SK-N-SH treated with all-trans-retinoic acid at 6 μM for 48 hours (cell line): ENCODE results near the gene PCMTD2.

Experiments used
- ATAC-seq: fragments of 200-7000 bp; cut with Tn5 transposase; 3 replicates; pipeline ENCODE4 v1.9.1; 2020; ENCODE audit warnings: mild to moderate bottlenecking, moderate library complexity
- ARNTL ChIP-seq: fragments of 450-650 bp; formaldehyde crosslinking; IDR thresholded peaks from 2 replicates; pipeline ENCODE4 v1.5.0; 2020; ENCODE audit warnings: low read depth, mild to moderate bottlenecking, moderate library complexity, borderline replicate concordance
- BACH2 ChIP-seq: fragments of 250-450 bp; sonication (Bioruptor Pico); IDR thresholded peaks from 2 replicates; pipeline ENCODE4 v1.9.0; 2021; ENCODE audit warnings: mild to moderate bottlenecking, borderline replicate concordance
- CREB5 ChIP-seq: fragments of 250-450 bp; sonication (Bioruptor Pico); IDR thresholded peaks from 2 replicates; pipeline ENCODE4 v1.5.1; 2020; ENCODE audit warnings: low read depth, mild to moderate bottlenecking, moderate library complexity
- CSDC2 ChIP-seq: fragments of 250-450 bp; sonication (Bioruptor Pico); IDR thresholded peaks from 2 replicates; pipeline ENCODE4 v1.5.0; 2020; ENCODE audit warnings: mild to moderate bottlenecking, moderate library complexity
- CSRNP3 ChIP-seq: fragments of 250-450 bp; sonication (Bioruptor Pico); IDR thresholded peaks from 2 replicates; pipeline ENCODE4 v1.5.1; 2021; ENCODE audit warnings: mild to moderate bottlenecking, moderate library complexity
- ESRRG ChIP-seq: fragments of 250-450 bp; sonication (Bioruptor Pico); IDR thresholded peaks from 2 replicates; pipeline ENCODE4 v1.6.1; 2021; ENCODE audit warnings: mild to moderate bottlenecking
- GLIS3 ChIP-seq: fragments of 250-450 bp; sonication (Bioruptor Pico); IDR thresholded peaks from 2 replicates; pipeline ENCODE4 v1.5.0; 2020; ENCODE audit warnings: mild to moderate bottlenecking, moderate library complexity
- ISL1 ChIP-seq: fragments of 250-450 bp; sonication (Bioruptor Pico); IDR thresholded peaks from 2 replicates; pipeline ENCODE4 v2.1.2; 2022; ENCODE audit warnings: mild to moderate bottlenecking, moderate library complexity
- PPARA ChIP-seq: fragments of 250-450 bp; sonication (Bioruptor Pico); IDR thresholded peaks from 2 replicates; pipeline ENCODE4 v1.5.0; 2020; ENCODE audit warnings: mild to moderate bottlenecking, borderline replicate concordance
- RARB ChIP-seq: fragments of 250-450 bp; sonication (Bioruptor Pico); IDR thresholded peaks from 2 replicates; pipeline ENCODE4 v1.8.0; 2021; ENCODE audit warnings: mild to moderate bottlenecking, moderate library complexity
- SNAI2 ChIP-seq: fragments of 250-450 bp; sonication (Bioruptor Pico); IDR thresholded peaks from 2 replicates; pipeline ENCODE4 v1.5.0; 2020; ENCODE audit warnings: mild to moderate bottlenecking, moderate library complexity
- TCF4 ChIP-seq: fragments of 250-450 bp; sonication (Bioruptor Pico); IDR thresholded peaks from 2 replicates; pipeline ENCODE4 v1.8.0; 2021; ENCODE audit warnings: mild to moderate bottlenecking, moderate library complexity, borderline replicate concordance
- ZC3H10 ChIP-seq: fragments of 250-450 bp; sonication (Bioruptor Pico); IDR thresholded peaks from 2 replicates; pipeline ENCODE4 v1.5.1; 2021; ENCODE audit warnings: mild to moderate bottlenecking, moderate library complexity
- ZFP3 ChIP-seq: fragments of 250-450 bp; sonication (Bioruptor Pico); IDR thresholded peaks from 2 replicates; pipeline ENCODE4 v1.5.0; 2020; ENCODE audit warnings: mild to moderate bottlenecking, moderate library complexity
- ZNF565 ChIP-seq: fragments of 450-650 bp; formaldehyde crosslinking; conservative IDR thresholded peaks from 2 replicates; pipeline ENCODE4 v1.5.0; 2020; ENCODE audit warnings: low read depth, mild to moderate bottlenecking, moderate library complexity
- ZNF8 ChIP-seq: fragments of 450-650 bp; formaldehyde crosslinking; IDR thresholded peaks from 2 replicates; pipeline ENCODE4 v1.5.0; 2020; ENCODE audit warnings: mild to moderate bottlenecking, moderate library complexity
- TF ChIP-seq, protein P1 (sequence below): fragments of 250-450 bp; sonication (Bioruptor Pico); IDR thresholded peaks from 2 replicates; pipeline ENCODE4 v1.8.0; 2021; ENCODE audit warnings: low read depth, mild to moderate bottlenecking, moderate library complexity, borderline replicate concordance
- TF ChIP-seq, protein P2 (sequence below): fragments of 250-450 bp; sonication (Bioruptor Pico); IDR thresholded peaks from 2 replicates; pipeline ENCODE4 v1.5.0; 2020; ENCODE audit warnings: mild to moderate bottlenecking, moderate library complexity

The PCMTD2 gene

DNA sequence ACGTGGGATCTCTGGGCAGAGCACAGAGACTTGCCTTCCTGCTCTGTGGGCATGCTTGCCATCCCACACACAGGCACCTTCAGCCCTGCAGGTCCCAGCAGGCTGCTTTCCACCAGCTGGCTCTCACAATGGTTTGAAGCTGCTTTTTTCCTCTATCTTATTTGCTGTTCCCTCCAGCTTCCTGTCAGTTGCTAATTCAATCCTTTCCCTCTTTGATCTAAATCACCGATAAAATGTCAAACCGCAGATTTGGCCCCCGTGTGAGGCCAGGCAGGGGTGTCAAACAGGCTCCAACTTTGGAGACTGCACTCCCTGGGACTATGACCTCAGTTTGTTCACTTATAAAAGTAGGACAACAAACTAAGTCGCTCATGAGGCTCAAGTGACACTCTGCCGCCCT, 40.6 kb upstream of the PCMTD2 start:
- no peak for TF ChIP-seq ESRRG (CRISPR knock-in tag)
- TF ChIP-seq ZC3H10 (CRISPR knock-in tag) = no peak
- ATAC-seq = no peak

- ATAC-seq = no peak
These were observed 39.5 kb upstream of the PCMTD2 start for GRCh38 chr20:64216036-64216435.

DNA sequence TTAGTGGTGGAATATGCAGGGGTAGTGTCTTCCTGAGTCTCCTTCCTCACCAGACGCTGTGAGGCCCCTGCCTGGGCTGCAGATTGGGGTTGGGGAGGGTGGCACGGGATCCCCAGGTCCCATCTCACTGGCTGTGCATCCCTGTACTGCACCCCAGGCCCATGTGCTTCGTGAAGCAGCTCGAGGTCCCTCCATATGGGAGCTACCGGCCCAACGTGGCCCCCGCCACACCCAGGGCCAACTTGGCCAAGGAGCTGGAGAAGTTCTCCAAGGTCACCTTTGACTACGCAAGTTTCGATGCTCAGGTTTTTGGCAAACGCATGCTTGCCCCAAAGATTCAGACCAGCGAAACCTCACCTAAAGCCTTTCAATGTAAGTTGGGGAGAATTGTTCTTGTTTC, 38.6 kb upstream of the PCMTD2 start:
- no peak for ATAC-seq
- TF ChIP-seq CSDC2 = no peak
- TF ChIP-seq BACH2 (CRISPR knock-in tag) = no peak
- TF ChIP-seq, protein P1, sequence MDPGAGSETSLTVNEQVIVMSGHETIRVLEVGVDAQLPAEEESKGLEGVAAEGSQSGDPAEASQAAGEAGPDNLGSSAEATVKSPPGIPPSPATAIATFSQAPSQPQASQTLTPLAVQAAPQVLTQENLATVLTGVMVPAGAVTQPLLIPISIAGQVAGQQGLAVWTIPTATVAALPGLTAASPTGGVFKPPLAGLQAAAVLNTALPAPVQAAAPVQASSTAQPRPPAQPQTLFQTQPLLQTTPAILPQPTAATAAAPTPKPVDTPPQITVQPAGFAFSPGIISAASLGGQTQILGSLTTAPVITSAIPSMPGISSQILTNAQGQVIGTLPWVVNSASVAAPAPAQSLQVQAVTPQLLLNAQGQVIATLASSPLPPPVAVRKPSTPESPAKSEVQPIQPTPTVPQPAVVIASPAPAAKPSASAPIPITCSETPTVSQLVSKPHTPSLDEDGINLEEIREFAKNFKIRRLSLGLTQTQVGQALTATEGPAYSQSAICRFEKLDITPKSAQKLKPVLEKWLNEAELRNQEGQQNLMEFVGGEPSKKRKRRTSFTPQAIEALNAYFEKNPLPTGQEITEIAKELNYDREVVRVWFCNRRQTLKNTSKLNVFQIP (CRISPR knock-in tag) = no peak
- TF ChIP-seq ZFP3 (CRISPR knock-in tag) = no peak
- TF ChIP-seq RARB (CRISPR knock-in tag) = no peak
- TF ChIP-seq ESRRG (CRISPR knock-in tag) = no peak
- TF ChIP-seq CSRNP3 = no peak
- no peak for TF ChIP-seq GLIS3 (CRISPR knock-in tag)
- no peak for TF ChIP-seq ZNF565 (CRISPR knock-in tag)
- TF ChIP-seq, protein P2, sequence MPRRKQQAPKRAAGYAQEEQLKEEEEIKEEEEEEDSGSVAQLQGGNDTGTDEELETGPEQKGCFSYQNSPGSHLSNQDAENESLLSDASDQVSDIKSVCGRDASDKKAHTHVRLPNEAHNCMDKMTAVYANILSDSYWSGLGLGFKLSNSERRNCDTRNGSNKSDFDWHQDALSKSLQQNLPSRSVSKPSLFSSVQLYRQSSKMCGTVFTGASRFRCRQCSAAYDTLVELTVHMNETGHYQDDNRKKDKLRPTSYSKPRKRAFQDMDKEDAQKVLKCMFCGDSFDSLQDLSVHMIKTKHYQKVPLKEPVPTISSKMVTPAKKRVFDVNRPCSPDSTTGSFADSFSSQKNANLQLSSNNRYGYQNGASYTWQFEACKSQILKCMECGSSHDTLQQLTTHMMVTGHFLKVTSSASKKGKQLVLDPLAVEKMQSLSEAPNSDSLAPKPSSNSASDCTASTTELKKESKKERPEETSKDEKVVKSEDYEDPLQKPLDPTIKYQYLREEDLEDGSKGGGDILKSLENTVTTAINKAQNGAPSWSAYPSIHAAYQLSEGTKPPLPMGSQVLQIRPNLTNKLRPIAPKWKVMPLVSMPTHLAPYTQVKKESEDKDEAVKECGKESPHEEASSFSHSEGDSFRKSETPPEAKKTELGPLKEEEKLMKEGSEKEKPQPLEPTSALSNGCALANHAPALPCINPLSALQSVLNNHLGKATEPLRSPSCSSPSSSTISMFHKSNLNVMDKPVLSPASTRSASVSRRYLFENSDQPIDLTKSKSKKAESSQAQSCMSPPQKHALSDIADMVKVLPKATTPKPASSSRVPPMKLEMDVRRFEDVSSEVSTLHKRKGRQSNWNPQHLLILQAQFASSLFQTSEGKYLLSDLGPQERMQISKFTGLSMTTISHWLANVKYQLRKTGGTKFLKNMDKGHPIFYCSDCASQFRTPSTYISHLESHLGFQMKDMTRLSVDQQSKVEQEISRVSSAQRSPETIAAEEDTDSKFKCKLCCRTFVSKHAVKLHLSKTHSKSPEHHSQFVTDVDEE (CRISPR knock-in tag) = no peak
- no peak for TF ChIP-seq PPARA

More at GRCh38 chr20:64216036-64216435, 39.5 kb upstream of the PCMTD2 start:
- TF ChIP-seq ZC3H10 (CRISPR knock-in tag) (no peak), CSRNP3 (no peak), ZNF8 (no peak), ESRRG (CRISPR knock-in tag) (no peak), CREB5 (no peak), SNAI2 (CRISPR knock-in tag) (no peak), ISL1 (no peak), BACH2 (CRISPR knock-in tag) (no peak), ARNTL (CRISPR knock-in tag) (no peak), RARB (CRISPR knock-in tag) (no peak), ZFP3 (CRISPR knock-in tag) (no peak), PPARA (no peak), ZNF565 (CRISPR knock-in tag) (no peak), CSDC2 (no peak), TCF4 (no peak)
- TF ChIP-seq, protein P2 (CRISPR knock-in tag) = no peak
